Activated CD8-positive, alpha-beta T cell treated with anti-CD3 and anti-CD28 coated beads for 36 hours (primary cell): ENCODE results near the gene BTRC. TPM values are rescaled to one million over a fixed set of nuclear protein-coding genes. Genes with fewer than 3 reads are reported as not detected.

ENCODE experiments used
- ATAC-seq: fragments of 200-7000 bp; cut with Tn5 transposase; one replicate; pipeline ENCODE4 v1.10.0; 2021; ENCODE audit warnings: mild to moderate bottlenecking, moderate library complexity
- CTCF ChIA-PET: fragments of 350-600 bp; sonication (Branson Sonifier 250); formaldehyde crosslinking; loops from one replicate; lab custom pipeline; 2021; ENCODE audit warnings: antibody characterized with exemption; lab: Charles Lee
- POLR2A ChIA-PET: fragments of 350-600 bp; sonication (Branson Sonifier 250); formaldehyde crosslinking; loops from one replicate; lab custom pipeline; 2021; ENCODE audit warnings: antibody characterized with exemption; lab: Charles Lee
- DNase-seq: peaks from one replicate; pipeline ENCODE4 v3.0.0-alpha.2; 2020
- H3K27ac Mint-ChIP-seq: one replicate; pipeline ENCODE4 v1.8.0; 2021; ENCODE audit warnings: mild to moderate bottlenecking, mixed read lengths
- H3K27me3 Mint-ChIP-seq: one replicate; pipeline ENCODE4 v1.8.0; 2021; ENCODE audit warnings: mixed read lengths
- H3K36me3 Mint-ChIP-seq: one replicate; pipeline ENCODE4 v1.8.0; 2021; ENCODE audit warnings: low read depth, mixed read lengths
- H3K4me1 Mint-ChIP-seq: one replicate; pipeline ENCODE4 v1.8.0; 2021; ENCODE audit warnings: low read depth, mixed read lengths
- H3K4me3 Mint-ChIP-seq: one replicate; pipeline ENCODE4 v1.8.0; 2021; ENCODE audit warnings: mild to moderate bottlenecking, moderate library complexity, mixed read lengths
- H3K9me3 Mint-ChIP-seq: one replicate; pipeline ENCODE4 v1.8.0; 2021; ENCODE audit warnings: mixed read lengths
- intact Hi-C: fragments of 100-400 bp; cut with micrococcal nuclease; formaldehyde crosslinking; loops from one replicate; pipeline ENCODE4 v1.10.0; 2022
- total RNA-seq, 2 experiments: library from RNA; stranded (reverse); gene quantifications; one replicate each; pipeline ENCODE4 v1.2.3, GENCODE V29; 2021
- TF ChIP-seq, protein P1 (sequence below): fragments of 200-600 bp; IDR thresholded peaks from one replicate; pipeline ENCODE4 v1.8.0; 2022; ENCODE audit warnings: antibody characterized with exemption, mild to moderate bottlenecking

The BTRC gene
- total RNA-seq, 2 experiments from 2014 or later = 11.6 to 14.6 TPM

DNA sequence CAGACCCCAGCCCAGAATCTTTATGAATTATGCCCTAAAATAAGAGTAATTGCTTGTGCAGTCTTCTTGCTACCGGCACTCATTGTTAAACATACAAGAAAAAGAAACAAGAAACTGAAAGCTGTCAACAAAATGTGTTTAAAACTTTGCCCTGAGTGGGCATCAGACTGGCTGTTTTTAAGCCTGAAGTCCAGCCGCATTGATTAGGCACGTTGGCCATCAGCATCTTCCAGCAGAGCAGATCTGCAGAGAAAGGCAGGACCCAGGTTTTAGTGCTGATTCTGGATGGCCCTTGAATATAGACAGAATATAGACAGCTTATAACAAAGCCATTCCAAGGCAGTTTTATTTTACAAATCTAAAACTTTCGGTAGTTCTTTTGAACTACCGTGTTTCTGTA lies 131.2 kb downstream of the BTRC start:
- CTCF ChIA-PET = interaction anchor here (0.8 kb wide), 1 partner anchor 44 kb away, joined by 4 read pairs; no protein-coding TSS in a partner anchor
- peaks cover 10% of the 10 kb centered on the region for H3K36me3 Mint-ChIP-seq
- H3K4me1 Mint-ChIP-seq = peaks cover 2% of the 10 kb centered on the region
- ATAC-seq (no peak), DNase-seq (no peak)
- H3K27me3 Mint-ChIP-seq = no peaks in the 10 kb centered on the region
- H3K27ac Mint-ChIP-seq = no peak overlapping the region
- H3K4me3 Mint-ChIP-seq = no peak overlapping the region
- TF ChIP-seq, protein P1, sequence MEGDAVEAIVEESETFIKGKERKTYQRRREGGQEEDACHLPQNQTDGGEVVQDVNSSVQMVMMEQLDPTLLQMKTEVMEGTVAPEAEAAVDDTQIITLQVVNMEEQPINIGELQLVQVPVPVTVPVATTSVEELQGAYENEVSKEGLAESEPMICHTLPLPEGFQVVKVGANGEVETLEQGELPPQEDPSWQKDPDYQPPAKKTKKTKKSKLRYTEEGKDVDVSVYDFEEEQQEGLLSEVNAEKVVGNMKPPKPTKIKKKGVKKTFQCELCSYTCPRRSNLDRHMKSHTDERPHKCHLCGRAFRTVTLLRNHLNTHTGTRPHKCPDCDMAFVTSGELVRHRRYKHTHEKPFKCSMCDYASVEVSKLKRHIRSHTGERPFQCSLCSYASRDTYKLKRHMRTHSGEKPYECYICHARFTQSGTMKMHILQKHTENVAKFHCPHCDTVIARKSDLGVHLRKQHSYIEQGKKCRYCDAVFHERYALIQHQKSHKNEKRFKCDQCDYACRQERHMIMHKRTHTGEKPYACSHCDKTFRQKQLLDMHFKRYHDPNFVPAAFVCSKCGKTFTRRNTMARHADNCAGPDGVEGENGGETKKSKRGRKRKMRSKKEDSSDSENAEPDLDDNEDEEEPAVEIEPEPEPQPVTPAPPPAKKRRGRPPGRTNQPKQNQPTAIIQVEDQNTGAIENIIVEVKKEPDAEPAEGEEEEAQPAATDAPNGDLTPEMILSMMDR = no peak
- no peaks in the 10 kb centered on the region for H3K9me3 Mint-ChIP-seq
- intact Hi-C loops = no loop called here
- POLR2A ChIA-PET = no interaction called here

DNA sequence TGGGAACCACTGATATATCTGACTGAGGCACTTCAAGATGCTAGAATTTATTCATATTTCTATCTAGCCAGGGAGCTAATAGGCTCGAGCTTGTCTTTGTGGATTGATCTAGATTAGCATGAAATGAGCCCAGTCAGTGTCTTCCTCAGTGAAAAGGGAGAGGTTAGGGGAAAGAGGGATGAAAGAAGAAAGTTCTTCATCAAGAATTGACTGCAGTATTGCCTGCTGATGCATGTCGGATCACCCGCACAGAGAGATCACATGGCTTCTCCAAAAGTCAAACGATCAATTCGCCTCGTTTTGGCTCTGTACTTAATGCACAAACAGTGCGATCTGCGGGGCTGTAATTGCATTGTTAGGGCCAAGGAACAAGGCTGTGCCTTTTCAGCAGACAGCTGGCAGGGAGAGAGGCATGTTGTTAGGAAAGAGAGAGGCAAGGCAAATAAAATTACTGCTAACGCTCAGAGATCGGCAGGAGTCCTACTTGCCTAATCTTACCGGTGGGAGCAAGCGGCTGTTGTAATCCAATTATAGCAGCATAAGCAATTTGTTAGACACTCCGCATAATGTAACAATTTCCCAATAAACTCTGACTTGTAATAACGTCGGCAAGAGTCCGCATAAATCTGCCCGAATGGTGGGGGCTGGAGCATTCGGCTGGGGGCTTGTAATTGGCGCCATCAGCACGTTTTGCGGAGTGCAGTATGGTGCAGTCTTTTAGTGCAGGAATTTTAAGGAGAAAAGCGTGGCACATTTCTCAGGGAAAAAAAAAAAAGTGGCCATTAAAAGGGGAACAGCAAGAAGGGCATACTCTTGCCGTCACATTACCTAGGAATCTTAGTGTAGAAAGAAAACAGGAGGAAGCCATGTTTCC lies 132.0 kb downstream of the BTRC start:
- CTCF ChIA-PET = interaction anchor here (0.8 to 1.2 kb wide), 2 partner anchors 44 to 272 kb away, joined by 4 read pairs; no protein-coding TSS in a partner anchor
- no peak for ATAC-seq
- TF ChIP-seq, protein P1 = no peak

DNA sequence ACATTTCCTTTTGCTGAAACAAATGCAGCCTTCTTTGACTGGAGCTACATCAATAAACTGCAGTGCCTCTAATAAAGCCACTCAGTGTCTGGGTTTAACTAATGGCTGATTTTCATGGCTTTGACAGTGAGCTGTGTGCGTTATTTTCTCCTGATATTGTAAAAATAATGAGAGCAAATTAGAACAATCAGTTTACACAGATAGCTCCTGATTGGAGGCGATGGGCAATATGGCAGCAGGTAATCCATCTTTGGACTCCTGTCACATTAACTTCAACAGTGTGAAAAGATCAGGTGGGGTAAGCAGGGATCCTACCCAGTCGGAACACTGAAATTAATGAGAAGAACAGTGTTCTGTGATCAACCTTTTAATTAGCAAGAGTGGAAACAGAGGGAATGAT lies 133.4 kb downstream of the BTRC start:
- ATAC-seq (no peak), DNase-seq (no peak)
- Mint-ChIP-seq H3K9me3 (no peaks in the 10 kb centered on the region), H3K27me3 (no peaks in the 10 kb centered on the region), H3K4me3 (no peak overlapping the region), H3K4me1 (peaks cover 2% of the 10 kb centered on the region), H3K27ac (no peak overlapping the region), H3K36me3 (peaks cover 5% of the 10 kb centered on the region)
- TF ChIP-seq, protein P1 = no peak
- intact Hi-C loops = no loop called here
- ChIA-PET CTCF (interaction anchor here (1.2 to 1.5 kb wide), 4 partner anchors 20 to 273 kb away, joined by 3 to 4 read pairs (median 4); no protein-coding TSS in a partner anchor), POLR2A (no interaction called here)

More for the DNA sequence above, 132.0 kb downstream of the BTRC start:
- Mint-ChIP-seq H3K36me3 (peaks cover 12% of the 10 kb centered on the region), H3K9me3 (no peaks in the 10 kb centered on the region), H3K4me1 (peaks cover 2% of the 10 kb centered on the region), H3K27me3 (no peaks in the 10 kb centered on the region), H3K4me3 (no peak overlapping the region), H3K27ac (no peak overlapping the region)
- no peak for DNase-seq
- intact Hi-C loops = no loop called here
- POLR2A ChIA-PET = no interaction called here

DNA sequence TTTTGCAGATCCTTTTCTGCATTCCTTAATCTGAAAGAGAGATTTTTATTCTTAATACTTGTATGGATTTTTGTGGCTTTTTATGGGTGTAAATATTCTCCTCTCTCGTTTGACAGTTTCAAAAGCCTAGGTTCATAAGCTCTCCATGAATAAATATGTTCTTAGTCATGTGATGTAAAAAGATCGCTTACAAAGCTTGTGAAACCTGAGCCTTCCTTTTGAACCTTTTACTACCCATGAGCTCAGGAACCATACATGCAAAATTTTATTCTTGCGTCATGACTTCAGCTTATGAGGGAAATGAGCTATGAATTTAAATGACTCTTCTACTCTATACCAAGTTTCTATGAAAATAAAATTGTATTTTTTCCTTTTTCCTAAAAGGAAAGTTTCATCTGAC lies 135.4 kb downstream of the BTRC start:
- ChIA-PET POLR2A (no interaction called here), CTCF (interaction anchor here (1.0 to 1.4 kb wide), 3 partner anchors 23 to 292 kb away, joined by 3 to 5 read pairs (median 3); no protein-coding TSS in a partner anchor)
- no peaks in the 10 kb centered on the region for H3K27me3 Mint-ChIP-seq
- H3K27ac Mint-ChIP-seq = no peak overlapping the region
- TF ChIP-seq, protein P1 = no peak
- intact Hi-C loops = no loop called here
- no peaks in the 10 kb centered on the region for H3K9me3 Mint-ChIP-seq
- DNase-seq = no peak
- no peaks in the 10 kb centered on the region for H3K4me1 Mint-ChIP-seq
- ATAC-seq = no peak
- peaks cover 1% of the 10 kb centered on the region for H3K36me3 Mint-ChIP-seq
- no peak overlapping the region for H3K4me3 Mint-ChIP-seq

DNA sequence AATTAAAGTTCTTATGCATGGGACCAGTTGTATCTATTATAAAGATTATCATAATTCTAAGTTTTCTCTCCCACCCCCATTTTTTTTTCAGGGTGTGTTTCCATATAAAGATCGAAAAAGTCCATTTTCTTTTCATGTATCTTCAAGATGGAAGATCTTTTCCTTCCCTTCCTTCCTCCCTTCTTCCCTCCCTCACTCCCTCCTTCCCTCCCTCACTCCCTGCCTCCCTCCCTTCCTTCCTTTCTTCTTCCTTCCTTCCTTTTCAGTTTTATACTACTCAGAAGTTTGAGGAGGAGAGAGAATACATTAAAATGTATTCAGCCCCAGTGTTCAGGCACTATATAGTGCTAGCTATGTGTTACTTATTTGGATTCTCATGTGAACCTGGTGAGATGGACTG lies 136.1 kb downstream of the BTRC start:
- TF ChIP-seq, protein P1 = no peak
- no peaks in the 10 kb centered on the region for H3K27me3 Mint-ChIP-seq
- CTCF ChIA-PET = interaction anchor here (1.0 to 1.4 kb wide), 3 partner anchors 23 to 291 kb away, joined by 3 to 5 read pairs (median 3); no protein-coding TSS in a partner anchor
- no peak overlapping the region for H3K4me3 Mint-ChIP-seq
- POLR2A ChIA-PET = no interaction called here
- H3K9me3 Mint-ChIP-seq = no peaks in the 10 kb centered on the region
- ATAC-seq (no peak), DNase-seq (no peak)
- no peak overlapping the region for H3K27ac Mint-ChIP-seq
- H3K4me1 Mint-ChIP-seq = no peaks in the 10 kb centered on the region
- intact Hi-C loops = no loop called here
- H3K36me3 Mint-ChIP-seq = peaks cover 1% of the 10 kb centered on the region
